Ammon's horn (tissue), 1 donor: ENCODE data around the gene CCL7.

ENCODE experiments used
- DNase-seq: peaks from one replicate; pipeline ENCODE4 v3.0.0-alpha.2; 2016; ENCODE audit warnings: low spot score

CCL7 gene

GRCh38 chr17:34287875-34288274, 17.9 kb downstream of the CCL7 start:
- DNase-seq: no peak

GRCh38 chr17:34290586-34290985, 20.6 kb downstream of the CCL7 start:
- no peak for DNase-seq

- DNase-seq: no peak
Observed at GRCh38 chr17:34291721-34292348, 21.8 kb downstream of the CCL7 start.

DNA sequence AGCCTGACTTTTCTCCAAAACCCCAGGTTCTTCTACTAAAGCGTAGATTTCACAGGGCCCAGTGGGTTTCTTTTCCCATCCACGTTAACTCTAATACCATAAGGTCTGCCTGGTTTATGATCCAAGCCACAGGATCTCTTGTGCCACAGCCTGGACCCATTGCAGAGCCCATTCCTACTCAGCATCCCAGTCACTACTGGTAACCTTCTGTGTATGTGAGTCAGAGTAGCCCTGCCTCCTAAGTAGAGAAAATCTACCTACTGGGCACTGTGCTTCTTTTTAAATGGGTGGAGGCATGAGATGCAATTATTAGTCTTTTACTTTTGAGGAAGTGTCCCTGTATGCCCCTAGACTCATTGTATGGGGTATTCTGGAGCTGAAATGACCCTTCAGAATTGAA, 29.0 kb downstream of the CCL7 start:
- no peak for DNase-seq

DNA sequence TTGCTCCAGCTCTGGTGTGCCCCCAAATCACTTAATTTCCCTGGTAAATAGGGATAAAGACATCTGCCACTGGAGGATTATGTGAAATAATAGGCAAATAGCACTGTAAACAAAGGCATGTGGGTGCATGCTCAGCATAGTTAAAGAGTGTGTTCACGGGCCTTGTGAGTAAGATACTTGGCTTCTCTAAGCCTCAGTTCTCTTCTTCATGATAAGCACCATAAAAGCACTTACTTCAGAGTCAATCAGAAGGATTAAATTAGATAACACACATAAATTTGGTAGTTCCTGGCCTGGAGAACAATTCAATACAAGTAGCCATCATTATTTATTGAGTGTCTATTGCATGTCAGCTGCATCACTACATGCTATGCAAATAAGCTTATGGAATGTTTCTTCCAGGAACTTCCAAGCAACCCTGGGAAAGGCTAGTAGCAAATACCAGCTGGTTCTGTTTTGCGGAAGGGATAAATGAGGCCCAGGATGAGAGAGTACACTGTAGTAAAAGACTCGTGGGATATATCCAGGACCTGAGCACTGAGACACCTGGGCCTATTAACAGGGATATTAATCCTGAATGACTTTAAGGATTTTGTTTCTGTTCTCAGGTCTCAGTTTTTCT, 30.0 kb downstream of the CCL7 start:
- no peak for DNase-seq

DNA sequence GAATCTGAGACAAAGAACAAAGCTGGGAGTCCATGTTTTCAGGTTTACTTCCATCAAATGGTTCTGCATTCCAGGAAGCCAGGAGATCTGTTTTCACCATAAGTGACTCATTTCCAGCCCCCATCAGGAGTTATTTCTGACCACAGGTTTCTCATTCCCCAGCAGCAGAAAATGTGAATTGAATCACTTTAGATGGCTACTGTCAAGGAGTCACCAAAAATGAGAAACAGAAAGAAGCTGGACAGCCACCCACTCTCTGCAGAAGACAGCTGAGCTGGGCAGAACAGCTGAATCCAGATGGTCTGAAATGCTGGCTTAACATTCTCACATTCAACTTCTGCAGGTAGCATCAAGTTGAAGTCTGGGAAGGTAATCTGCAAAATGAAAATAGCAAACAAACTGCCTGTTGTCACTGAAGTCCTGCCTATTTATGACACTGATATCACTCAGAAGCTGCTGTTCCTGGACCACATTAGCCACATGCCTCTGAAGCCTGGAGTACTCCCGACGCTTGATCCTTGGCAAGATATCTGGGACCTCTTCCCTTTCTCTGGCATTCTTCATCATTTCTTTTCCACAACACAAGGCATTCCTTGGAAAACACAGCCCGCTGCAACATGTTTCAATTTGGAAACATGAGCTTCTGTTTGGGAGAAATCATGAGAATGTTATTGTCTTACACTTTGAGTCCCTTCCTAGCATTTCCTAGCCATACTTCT, 30.8 kb downstream of the CCL7 start:
- DNase-seq: no peak

- no peak for DNase-seq
Observed at GRCh38 chr17:34301986-34302385, 32.0 kb downstream of the CCL7 start.

DNA sequence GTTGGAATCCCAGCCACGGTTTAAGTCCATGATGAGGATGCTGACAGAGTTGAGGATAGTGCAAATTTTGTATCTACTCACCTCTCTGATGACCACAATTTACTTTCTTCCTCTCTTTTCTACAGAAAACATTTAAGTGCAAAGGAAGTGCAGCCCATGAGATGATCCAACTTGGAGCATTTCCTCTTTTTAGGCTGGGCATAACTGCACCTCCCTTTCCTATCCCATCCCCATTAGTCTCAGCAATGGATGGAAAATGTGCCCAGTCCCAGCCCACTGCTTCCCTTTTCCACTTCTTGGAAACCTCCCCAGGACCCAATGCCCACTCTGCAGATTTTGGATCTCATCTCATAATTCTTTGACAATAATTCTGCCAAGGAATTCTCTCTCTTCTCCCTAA, 32.6 kb downstream of the CCL7 start:
- no peak for DNase-seq

GRCh38 chr17:34303606-34304005, 33.6 kb downstream of the CCL7 start:
- DNase-seq: no peak

DNA sequence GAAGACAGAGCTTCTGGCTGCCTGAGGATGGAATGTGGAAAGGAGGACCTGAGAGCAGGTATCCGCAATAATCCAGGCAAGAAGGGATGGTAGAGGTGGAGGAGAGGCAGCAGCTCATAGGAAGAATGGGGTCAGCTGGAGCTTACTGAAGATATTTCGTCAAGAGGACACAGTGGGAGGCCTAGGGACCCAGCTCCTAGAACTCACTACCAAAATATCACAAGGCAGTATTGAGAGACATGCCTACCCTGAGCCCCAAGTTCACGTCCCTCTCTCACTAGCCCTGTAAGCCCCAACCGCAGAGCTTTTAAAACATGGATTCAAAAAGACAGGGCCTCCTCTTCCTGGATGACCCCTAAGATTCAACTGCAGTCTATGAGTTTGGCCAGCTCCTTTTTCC, 35.0 kb downstream of the CCL7 start:
- DNase-seq: no peak

DNA sequence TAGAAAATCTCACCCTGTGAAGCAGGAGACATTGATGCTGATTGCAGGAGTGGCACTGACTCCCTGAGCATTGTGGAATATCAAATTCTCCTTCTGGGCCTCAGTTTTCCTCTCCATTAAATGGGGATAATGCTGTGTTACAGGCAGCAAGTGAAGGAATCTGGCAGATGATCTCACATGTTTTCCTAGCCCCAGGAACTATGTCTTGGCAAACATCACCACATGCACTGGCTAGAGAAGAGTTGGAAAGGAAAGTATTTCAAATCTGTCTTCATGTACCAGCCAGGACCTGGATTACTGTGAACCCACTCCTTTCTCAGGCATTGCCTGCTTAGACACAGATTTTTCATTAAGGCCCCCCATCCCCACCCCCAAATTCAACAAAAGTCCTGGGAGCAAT, 35.6 kb downstream of the CCL7 start:
- DNase-seq: no peak

DNA sequence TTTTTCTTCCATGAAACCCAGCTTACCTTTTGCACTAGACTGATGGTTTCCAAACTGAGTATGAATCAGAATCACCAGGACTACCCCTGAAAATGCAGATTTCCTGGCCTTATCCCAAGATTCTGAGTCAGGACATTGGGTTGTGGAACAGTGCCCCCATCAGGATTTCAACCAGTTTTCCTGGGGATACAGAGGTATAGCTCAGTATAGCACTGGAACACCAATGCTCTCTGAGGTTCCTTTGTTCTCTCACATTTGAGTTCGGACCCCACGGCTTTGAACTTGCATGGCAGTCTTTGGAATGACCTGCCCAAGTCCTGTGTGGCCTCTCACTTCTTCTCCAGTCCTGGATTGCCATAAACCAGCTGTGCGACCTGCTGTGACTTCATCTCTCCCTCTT, 36.4 kb downstream of the CCL7 start:
- peak; percentile 17 for DNase-seq

DNA sequence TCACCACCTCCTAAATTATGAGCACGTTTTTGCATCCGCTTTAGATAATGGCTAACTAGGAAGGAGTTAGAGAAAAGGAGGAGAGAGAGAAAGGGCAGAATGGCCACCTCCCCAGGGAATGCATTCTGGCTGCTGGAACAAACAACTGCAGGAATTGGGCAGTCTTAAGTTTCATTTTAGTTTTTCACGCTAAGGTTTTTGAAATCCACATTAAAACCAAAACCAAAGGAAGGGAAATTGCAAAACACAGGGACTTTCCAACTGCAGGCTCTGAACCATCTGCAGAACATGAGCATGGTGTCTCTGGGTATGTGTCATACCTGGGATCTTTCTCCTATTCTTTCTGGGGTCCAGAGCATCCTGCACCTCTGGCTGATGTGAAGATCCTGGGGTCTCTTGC, 37.1 kb downstream of the CCL7 start:
- no peak for DNase-seq

DNA sequence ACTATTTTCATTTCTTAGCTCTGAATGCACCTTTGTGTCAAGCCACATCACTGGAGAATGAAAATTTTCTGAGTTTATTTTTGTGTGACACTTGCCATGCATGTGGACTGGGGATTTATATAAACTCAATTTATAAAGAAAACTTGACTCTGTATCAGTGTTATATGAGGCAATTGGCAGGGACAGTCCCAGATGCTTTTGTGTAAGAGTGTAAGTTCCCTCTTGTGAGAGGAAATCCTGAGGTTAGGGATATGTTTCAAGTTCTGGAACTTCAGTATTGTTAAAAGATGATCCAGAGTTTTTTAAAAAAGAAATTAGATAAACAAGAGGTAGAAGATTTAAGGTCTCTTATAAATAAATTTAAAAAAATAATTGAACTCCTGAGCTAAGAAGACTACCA, 38.4 kb downstream of the CCL7 start:
- DNase-seq: no peak

DNA sequence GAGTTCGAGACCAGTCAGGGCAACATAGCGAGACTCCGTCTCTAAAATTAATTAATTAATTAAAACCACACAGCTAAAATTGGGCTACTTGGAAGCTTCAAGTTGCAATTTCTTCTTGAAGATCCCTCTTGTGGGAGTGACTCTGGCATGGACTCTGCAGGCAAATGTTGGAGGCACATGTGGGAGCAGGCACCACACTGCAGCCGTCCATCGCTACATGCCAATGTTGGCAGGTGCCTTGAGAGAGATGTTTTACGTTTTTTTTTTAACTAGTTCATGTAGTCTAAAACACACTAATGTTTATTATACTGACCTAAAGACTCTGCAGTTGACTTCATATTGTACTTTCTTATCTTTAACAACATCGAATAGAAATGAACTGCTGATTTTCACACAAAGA, 41.3 kb downstream of the CCL7 start:
- DNase-seq: no peak

- no peak for DNase-seq
Observed at GRCh38 chr17:34312080-34312479, 42.1 kb downstream of the CCL7 start.

GRCh38 chr17:34313164-34313563, 43.1 kb downstream of the CCL7 start:
- no peak for DNase-seq

GRCh38 chr17:34314279-34314678, 44.3 kb downstream of the CCL7 start:
- DNase-seq: peak; percentile 21

GRCh38 chr17:34318474-34318873, 48.5 kb downstream of the CCL7 start:
- no peak for DNase-seq

GRCh38 chr17:34319039-34319483, 49.0 kb downstream of the CCL7 start, which contains the start of gene CCL8:
TSS of gene CCL8 (plus strand) at chr17:34319435. CDS start at chr17:34319502, 67 bp downstream.
- peak; percentile 18 for DNase-seq
